HG03342 (cell line): ENCODE measurements around the gene CYFIP2.

Experiments
- ATAC-seq: cut with Tn5 transposase; IDR thresholded peaks from one replicate; pipeline ENCODE4 v1.9.1; 2021; ENCODE audit warnings: mild to moderate bottlenecking, moderate library complexity; ENCODE audit not compliant: unreplicated experiment

The CYFIP2 gene

GRCh38 chr5:157352756-157353340 lies 86.9 kb downstream of the CYFIP2 start:
- ATAC-seq, result no peak

DNA sequence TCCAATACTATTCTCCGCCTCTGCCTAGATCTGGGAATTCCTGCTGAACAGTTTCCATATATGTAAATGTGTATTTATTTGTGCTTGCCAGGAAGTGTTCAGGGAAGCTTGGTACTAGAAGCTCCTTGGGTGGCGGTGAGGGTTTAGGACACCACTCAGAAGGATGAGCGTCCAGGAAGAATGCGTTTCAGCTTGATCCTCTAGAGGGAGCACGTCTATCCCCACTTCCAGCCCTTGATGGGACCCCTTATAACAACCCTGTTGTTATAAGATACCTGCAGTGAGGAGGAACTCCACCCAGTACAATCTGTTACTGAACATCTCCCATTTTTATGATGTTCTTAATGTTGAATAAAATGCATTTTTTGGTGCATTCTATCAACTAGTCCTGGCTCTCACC lies 88.9 kb downstream of the CYFIP2 start:
- ATAC-seq, result no peak

- no peak for ATAC-seq
These were observed 90.7 kb downstream of the CYFIP2 start for GRCh38 chr5:157356576-157356975.

DNA sequence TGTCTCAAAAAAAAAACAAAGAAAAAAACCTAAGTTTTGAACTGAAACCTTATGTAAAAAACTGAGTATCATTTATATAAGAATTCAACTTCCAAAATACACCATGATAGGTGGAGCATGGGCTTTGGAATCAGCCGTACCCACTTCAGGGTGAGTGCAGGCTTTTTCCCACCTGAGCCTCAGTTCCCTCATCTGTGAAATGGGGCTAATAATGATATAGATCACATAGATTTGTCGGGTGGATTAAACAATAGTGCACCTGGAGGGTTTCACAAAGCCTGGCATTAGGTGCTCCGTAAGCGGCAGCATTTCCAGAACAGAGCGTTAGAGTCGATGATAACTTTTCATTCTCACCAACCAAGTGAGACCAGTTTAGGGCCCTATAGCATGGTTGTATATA lies 91.9 kb downstream of the CYFIP2 start:
- ATAC-seq, result no peak

DNA sequence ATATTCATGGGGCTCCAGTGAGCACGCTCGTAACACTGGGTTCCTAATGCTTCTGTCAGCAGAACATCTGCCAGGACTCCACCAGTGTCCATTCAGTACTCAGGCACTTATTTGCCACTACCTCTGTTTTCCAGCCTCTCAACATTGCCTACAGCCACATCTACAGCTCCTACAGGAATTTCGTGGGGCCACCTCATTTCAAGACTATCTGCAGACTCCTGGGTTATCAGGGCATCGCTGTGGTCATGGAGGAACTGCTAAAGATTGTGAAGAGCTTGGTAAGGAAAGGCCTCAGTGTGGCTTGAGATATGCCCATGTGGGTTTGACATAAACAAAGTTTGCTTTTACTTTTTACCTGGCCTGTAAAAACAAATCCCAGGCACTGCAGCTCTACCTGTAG lies 92.9 kb downstream of the CYFIP2 start:
- ATAC-seq, result no peak

DNA sequence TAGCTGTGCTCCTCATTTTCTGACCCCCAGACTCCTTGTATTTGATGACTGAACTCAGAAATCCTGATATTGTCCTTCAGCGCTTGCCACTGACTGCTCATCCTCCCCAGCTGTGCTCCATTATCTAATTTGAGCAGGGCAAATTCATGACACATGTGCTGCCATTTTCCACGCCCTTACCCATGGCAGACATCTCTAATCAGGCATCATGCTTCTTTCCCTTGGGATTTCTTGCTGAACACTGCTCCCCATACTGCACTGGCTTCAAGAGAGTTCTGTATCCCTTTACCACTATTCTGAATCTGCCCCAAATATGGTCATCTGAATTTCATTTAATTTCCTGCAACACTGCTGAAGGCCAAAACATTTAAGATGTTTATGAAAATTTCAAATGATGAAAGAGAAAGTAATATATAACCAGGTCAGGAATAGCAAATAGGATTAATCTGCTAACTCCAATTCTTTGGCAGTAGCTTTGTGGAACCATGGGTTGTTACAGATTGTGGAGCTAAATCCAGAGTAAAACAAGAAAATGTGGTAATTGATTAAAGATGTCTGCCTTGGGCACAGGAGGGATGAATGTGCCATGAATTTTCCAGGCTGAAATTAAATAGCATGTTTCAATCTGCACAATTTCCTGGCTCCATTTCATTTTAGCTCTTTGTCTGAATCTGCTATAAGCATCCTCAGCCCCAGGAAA lies 93.6 kb downstream of the CYFIP2 start:
- no peak for ATAC-seq

- no peak for ATAC-seq
These were observed 96.1 kb downstream of the CYFIP2 start for GRCh38 chr5:157362012-157362411.

GRCh38 chr5:157362502-157362901 lies 96.6 kb downstream of the CYFIP2 start:
- no peak for ATAC-seq

DNA sequence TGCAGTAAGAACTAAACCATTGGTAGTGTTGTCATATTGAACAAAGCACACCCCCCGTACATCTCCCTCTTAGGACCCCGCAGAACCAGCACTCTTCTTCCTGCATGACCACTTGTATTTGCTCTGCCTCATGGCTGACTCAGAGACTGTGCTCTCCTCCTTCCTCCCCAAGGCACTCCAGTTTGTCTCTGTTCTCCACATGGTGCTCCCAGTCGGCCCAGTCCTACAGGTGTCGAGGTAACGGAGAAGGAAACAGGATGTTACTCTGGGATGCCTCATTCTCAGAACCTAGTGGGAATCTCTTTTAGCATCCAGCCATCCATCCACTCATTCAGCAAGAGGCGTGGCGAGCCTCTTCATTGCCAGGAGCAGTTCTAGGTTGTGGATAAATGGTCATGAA lies 97.1 kb downstream of the CYFIP2 start:
- ATAC-seq, result no peak

GRCh38 chr5:157365732-157366131 lies 99.8 kb downstream of the CYFIP2 start:
- ATAC-seq, result no peak

DNA sequence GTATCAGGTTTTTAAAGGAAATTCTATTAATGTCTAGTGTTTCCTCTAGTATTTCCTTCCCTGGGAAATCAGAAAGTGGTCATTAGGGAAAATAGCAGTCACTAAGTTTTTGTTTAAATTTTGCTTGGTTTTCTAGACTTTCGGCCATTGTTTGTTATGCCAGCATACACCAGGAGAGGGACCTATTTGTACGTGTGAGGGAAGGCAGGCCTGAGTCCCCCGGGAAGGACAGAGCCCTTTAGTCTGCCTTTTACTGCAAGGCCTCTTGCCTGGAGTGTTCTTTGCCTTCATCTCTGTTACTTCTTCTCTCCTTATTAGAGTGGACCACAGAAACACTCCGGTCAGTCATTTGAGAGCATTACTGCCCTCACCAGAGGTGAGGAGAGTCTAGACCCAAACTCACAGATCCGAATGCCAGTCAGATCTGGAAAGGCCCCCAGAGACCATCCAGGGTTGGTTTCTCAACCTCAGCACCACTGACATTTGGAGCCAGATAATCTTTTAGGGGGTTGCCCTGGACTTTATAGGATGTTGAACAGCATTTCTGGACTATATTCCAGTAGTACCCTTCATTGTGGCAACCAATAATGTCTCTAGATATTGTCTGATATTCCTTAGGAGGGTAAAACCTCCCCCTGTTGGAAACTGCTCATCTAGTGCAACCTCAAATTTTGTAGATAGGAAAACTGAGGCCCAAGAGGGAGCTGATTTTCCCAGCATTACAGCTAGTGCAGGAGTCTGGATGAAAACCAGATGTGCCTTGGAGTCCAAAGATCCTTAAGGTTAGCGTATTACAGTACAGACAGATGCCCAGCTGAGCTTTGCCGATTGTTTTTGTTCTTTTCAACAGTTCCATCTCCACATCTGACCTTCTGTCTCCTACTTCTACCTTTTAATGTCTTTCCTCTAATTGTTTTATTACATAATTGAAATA lies 101.1 kb downstream of the CYFIP2 start:
- no peak for ATAC-seq

DNA sequence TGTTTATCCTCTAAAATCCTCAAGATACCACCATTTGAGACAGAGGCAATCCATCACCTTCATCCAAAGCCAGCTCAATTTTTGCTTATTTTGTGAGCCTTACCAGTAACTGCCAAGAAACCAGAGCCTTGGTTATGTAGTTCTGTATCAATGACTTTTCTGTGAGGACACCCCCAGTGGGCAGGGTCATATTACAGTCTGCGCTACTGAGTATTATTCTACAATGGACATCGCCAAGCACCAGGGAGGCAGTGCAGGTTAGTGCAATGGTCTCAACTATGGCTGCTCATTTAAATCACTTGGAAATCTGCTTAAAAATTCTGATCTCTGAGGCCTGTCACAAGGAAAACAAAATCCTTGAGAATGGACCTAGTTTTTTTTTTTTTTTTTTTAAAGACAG lies 103.6 kb downstream of the CYFIP2 start:
- no peak for ATAC-seq

DNA sequence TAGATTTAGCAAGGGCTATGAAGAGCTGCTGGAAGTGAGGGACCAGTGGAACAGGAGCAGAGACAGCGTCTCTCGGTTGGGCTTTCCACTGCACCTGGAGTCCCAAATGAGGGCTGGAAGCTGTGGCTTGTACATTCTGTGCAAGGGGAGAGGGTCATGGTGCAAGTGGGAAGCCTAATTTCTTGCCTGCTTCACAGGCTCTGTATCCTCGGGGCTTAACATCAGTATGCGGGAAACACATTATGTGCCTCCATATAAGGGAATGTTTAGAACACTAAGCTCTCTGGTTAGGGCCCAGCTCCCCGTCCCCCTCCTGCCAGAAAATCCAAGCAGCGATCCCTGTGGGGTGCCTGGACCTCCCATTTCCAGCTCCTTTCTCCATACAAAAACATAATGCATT lies 105.0 kb downstream of the CYFIP2 start:
- no peak for ATAC-seq

DNA sequence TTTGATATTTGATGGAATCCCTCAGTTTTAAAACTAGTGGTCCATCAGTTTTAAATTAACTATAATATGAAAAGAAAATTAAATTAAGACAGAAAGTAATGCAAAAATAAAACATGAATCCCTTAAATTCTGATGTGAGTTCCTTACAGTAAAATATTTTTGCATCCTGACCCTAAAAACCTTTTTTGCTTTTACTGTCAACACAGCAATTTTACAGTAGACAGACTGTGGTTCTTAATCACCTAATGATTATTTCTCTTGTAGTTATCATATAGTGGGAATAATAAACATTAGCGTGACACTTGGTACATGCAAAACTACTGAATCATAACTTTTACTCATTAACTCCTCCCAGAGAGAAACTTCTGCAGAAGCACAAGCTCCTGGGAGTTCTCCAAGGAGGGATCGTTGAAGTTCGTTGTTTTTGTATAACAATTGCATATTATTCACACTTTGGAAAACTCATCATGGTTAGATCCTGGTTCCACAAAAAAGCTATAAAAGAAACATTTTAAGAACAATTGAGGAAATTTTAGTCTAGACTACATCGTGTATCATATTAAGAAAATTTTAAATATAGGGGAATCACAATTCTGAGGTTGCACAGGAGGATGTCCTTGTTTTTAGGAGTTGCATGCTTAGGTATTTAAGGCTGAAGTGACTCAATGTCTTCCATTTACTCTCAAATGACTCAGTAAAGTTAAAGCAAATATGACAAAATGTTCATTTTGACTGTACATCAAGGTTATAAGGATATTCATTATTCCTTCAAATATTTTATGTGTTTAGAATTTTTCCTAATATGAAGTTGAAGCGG lies 105.9 kb downstream of the CYFIP2 start:
- ATAC-seq, result no peak

DNA sequence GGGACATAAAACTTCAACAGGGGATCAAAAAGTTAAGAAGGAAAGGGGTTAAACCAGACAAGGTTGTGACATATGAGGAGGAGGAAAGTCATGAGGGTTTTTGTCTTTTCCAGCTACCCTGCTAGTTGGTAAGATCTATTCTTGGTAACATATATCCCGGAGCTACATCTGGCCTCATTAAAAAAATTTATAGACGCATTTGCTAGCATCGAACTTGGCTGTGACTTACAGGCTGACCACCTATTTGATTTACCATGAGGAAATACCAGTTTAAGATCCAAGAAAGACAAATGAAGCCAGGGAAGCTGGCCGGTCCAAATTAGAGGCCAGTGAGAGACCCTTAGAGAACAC lies 106.5 kb downstream of the CYFIP2 start:
- no peak for ATAC-seq

DNA sequence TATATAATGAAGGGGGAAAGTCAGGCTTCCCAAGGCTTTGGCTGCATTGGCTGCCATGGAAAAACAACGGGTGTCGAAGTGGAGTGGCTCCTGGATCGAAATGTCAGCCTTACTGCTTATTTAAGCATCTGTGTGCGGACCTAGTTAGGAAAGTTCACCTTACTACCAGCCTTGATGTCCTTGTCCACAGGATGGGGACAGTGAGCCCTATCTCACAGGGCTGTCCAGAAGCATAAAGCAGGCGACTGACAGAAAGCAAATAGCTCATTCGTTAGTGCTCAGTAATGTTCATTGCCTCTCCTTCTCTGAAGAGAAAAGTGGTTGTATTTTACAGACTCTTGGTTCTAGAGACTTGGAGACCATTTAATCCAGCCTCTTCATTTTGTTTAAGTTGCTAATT lies 112.6 kb downstream of the CYFIP2 start:
- ATAC-seq, result no peak

GRCh38 chr5:157379983-157380382 lies 114.1 kb downstream of the CYFIP2 start:
- ATAC-seq, result no peak

- no peak for ATAC-seq
These were observed 115.8 kb downstream of the CYFIP2 start for GRCh38 chr5:157381746-157382145.

- ATAC-seq, result no peak
These were observed 117.3 kb downstream of the CYFIP2 start for GRCh38 chr5:157382996-157383800.

DNA sequence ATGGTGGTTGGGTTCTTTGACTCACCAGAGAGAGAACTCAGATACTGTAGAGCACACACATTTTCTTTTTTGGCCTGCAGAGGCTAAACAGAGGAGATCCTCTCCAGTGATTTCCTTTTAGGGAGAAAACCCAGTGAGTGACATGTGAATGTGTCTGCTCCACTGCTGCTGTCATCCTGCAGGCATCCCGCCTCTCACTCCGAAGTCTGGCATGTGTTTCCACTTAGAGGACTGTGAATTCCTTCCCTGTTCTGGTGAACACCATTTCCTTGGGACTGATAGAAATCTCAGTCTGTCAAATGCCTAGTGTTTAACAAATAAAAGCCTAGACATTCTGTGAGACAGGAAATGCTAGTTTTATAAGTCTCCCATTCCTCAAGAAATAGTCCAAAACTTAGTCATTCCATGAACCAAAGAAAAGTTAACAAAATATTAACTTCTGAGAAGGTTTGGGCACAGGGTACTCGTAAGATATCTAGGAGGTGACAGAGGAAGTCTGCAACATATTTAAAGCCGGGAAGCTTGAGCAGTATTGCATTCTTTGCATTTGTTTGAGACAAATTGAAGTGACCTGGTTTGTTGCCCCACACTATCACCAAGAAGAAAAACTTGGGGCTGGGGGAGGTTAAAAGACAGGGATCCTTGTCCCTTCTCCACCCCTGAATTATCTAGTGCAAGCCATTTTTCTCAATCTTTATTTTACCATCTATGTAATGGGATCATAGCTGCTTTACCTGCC lies 119.2 kb downstream of the CYFIP2 start:
- ATAC-seq, result no peak
